ENCODE measurements around the gene DIP2C.

DIP2C gene

GRCh38 chr10:241966-242643, 447.4 kb downstream of the DIP2C start:
- no peak for DNase-seq

DNA sequence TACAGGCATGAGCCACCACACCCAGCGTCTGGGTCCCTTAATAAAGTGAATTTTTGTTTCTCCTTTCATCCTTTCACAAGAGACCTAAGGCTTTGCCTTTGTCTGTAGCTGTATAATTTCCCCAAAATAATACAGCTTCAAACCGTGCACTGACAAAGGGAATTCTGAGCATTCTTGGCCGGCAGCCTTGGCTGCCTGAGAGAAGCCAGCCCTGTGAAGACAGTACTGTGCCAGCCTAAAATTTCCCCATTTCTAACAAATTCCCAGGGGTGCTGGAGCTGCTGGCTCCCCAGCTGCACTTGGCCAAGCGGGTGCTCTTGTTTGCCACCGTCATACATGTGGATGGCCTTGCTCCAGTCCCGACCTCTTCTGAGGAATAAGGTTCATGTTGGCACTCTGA, 448.0 kb downstream of the DIP2C start:
- DNase-seq, result no peak

- DNase-seq, result no peak
Measured at GRCh38 chr10:239109-239508, 450.4 kb downstream of the DIP2C start.

- no peak for DNase-seq
Measured at GRCh38 chr10:235915-236314, 453.6 kb downstream of the DIP2C start.

GRCh38 chr10:234708-235406, 454.6 kb downstream of the DIP2C start:
- no peak for DNase-seq

GRCh38 chr10:232878-233277, 456.6 kb downstream of the DIP2C start:
- no peak for DNase-seq

DNA sequence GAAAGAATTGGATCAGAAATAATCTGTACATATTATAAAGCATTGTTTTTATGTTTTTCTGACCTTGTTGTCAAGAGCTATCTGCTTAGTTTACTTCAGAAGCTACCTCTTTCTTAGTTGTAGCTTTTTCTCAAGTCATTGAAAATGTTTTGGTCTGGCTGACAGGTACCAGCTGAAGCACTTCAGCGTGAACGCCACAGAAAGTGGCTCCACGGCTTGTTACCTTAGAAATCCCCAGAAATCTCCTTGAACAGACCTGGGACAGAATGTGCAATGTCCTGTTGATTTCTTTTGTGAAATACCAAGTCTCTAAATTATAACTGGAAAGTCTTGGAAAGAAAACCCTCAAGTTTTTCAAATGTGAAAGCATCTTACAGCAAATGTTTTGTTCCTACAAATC, 457.4 kb downstream of the DIP2C start:
- DNase-seq, result no peak

GRCh38 chr10:230758-231157, 458.7 kb downstream of the DIP2C start:
- DNase-seq, result no peak

DNA sequence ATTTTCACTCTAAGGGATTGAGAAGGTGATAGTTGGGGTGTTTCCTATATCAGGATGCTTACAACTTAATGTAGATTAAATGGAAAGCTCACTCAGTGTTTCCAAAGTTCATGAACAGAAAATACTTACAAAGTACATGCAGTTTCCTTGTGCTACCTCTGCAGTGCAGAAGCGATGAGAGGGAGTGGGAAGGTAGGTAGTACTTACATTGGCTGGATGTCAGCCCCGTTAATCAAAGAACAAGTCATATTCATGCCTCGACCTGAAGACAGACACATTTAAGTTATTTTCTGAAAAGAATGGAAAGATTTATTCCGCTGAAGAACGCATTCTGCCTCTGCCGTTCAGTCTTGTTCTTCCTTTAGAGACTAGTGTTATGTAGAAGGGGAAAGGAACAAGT, 461.1 kb downstream of the DIP2C start:
- DNase-seq, result no peak

GRCh38 chr10:227014-227413, 462.5 kb downstream of the DIP2C start:
- DNase-seq, result no peak

- DNase-seq, result no peak
Measured at GRCh38 chr10:226018-226417, 463.4 kb downstream of the DIP2C start.

DNA sequence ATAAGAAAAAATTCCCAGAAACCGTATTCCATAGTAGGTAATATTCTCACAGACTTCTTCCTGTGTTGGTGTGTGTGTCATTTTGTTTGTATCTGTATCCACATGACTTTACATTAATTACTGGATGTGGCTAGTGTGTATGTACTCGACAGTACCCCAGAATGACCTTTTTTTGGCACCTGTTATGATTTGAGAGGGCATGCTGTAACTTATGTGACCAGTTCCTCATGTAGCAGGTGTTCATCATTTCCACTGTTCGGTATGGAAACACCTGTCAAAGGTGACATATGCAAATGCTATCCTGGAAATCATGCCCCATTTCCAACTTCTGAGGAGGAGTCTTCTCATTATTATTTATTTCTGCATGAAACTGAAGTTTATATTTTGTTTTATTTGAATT, 464.9 kb downstream of the DIP2C start:
- DNase-seq, result no peak
